ENCODE data around the gene LIPJ.
A peak's percentile ranks its signal among the peaks of the same experiment; 100 is the strongest.

DNA sequence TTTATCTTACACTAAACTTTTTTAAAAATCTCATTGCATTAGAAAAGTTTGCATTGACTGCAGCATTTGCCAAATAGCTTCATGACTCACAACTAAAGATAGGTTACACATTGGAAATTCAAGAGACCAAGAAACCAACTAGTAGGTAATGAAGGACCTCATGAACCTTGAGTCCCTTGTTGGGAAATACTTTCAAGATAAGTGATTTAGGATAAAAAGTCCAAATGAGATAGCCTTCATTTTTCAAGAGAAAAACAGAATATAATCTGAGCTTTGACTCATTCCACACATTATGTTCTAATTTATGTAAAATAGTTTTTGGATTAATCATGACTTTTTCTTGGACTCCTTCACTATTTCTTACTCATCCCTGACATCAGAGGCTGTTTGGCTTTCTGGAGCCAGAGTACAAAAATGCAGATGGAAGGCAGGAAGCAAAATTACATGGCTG is 64.6 kb downstream of the LIPJ start:
- TF ChIP-seq, protein P1, sequence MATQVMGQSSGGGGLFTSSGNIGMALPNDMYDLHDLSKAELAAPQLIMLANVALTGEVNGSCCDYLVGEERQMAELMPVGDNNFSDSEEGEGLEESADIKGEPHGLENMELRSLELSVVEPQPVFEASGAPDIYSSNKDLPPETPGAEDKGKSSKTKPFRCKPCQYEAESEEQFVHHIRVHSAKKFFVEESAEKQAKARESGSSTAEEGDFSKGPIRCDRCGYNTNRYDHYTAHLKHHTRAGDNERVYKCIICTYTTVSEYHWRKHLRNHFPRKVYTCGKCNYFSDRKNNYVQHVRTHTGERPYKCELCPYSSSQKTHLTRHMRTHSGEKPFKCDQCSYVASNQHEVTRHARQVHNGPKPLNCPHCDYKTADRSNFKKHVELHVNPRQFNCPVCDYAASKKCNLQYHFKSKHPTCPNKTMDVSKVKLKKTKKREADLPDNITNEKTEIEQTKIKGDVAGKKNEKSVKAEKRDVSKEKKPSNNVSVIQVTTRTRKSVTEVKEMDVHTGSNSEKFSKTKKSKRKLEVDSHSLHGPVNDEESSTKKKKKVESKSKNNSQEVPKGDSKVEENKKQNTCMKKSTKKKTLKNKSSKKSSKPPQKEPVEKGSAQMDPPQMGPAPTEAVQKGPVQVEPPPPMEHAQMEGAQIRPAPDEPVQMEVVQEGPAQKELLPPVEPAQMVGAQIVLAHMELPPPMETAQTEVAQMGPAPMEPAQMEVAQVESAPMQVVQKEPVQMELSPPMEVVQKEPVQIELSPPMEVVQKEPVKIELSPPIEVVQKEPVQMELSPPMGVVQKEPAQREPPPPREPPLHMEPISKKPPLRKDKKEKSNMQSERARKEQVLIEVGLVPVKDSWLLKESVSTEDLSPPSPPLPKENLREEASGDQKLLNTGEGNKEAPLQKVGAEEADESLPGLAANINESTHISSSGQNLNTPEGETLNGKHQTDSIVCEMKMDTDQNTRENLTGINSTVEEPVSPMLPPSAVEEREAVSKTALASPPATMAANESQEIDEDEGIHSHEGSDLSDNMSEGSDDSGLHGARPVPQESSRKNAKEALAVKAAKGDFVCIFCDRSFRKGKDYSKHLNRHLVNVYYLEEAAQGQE (IDR thresholded peaks at IDR 0.05; ENCODE audit: low read depth) = no peak
- TF ChIP-seq, protein P2, sequence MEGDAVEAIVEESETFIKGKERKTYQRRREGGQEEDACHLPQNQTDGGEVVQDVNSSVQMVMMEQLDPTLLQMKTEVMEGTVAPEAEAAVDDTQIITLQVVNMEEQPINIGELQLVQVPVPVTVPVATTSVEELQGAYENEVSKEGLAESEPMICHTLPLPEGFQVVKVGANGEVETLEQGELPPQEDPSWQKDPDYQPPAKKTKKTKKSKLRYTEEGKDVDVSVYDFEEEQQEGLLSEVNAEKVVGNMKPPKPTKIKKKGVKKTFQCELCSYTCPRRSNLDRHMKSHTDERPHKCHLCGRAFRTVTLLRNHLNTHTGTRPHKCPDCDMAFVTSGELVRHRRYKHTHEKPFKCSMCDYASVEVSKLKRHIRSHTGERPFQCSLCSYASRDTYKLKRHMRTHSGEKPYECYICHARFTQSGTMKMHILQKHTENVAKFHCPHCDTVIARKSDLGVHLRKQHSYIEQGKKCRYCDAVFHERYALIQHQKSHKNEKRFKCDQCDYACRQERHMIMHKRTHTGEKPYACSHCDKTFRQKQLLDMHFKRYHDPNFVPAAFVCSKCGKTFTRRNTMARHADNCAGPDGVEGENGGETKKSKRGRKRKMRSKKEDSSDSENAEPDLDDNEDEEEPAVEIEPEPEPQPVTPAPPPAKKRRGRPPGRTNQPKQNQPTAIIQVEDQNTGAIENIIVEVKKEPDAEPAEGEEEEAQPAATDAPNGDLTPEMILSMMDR (IDR thresholded peaks at IDR 0.05 in 2 of 3, conservative IDR thresholded peaks at IDR 0.05 in 1 of 3; ENCODE audit: borderline replicate concordance in 1 of 3, insufficient read depth in 1 of 3, low read depth in 2 of 3, low read length in 2 of 3) = no peak
- TF ChIP-seq POLR2A (IDR thresholded peaks at IDR 0.05; ENCODE audit: borderline replicate concordance, extremely low read depth, insufficient read depth, insufficient read length) (no peak), TCF7L2 (IDR thresholded peaks at IDR 0.05; ENCODE audit: borderline replicate concordance, extremely low read depth, insufficient read depth, insufficient read length) (no peak), EZH2 (IDR thresholded peaks at IDR 0.05) (no peak), RAD21 (IDR thresholded peaks at IDR 0.05; ENCODE audit: low read depth) (no peak), ELF1 (IDR thresholded peaks at IDR 0.05; ENCODE audit: borderline replicate concordance, low read depth) (no peak), EGR1 (IDR thresholded peaks at IDR 0.05; ENCODE audit: low read depth) (no peak), CBX3 (IDR thresholded peaks at IDR 0.05; ENCODE audit: low read depth) (no peak), JUND (IDR thresholded peaks at IDR 0.05) (no peak), POLR2AphosphoS5 (IDR thresholded peaks at IDR 0.05; ENCODE audit: low read depth, low read length) (no peak), FOSL1 (IDR thresholded peaks at IDR 0.05; ENCODE audit: low read depth) (0 out of 2 replicates have a peak, but pooled peaks have one; percentile 9)
- TF ChIP-seq, protein P3, sequence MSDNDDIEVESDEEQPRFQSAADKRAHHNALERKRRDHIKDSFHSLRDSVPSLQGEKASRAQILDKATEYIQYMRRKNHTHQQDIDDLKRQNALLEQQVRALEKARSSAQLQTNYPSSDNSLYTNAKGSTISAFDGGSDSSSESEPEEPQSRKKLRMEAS (IDR thresholded peaks at IDR 0.05) = no peak
- TF ChIP-seq, protein P4, sequence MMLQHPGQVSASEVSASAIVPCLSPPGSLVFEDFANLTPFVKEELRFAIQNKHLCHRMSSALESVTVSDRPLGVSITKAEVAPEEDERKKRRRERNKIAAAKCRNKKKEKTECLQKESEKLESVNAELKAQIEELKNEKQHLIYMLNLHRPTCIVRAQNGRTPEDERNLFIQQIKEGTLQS (IDR thresholded peaks at IDR 0.05) = no peak
